Stromal cell of bone marrow (primary cell): ENCODE measurements around the gene TUBGCP5.

Experiments used
- DNase-seq: peaks from one replicate; pipeline ENCODE4 v3.0.0-alpha.2; 2012; ENCODE audit warnings: low read depth

TUBGCP5 gene

GRCh38 chr15:22978691-22979237 lies 60.6 kb downstream of the TUBGCP5 start:
- no peak for DNase-seq

DNA sequence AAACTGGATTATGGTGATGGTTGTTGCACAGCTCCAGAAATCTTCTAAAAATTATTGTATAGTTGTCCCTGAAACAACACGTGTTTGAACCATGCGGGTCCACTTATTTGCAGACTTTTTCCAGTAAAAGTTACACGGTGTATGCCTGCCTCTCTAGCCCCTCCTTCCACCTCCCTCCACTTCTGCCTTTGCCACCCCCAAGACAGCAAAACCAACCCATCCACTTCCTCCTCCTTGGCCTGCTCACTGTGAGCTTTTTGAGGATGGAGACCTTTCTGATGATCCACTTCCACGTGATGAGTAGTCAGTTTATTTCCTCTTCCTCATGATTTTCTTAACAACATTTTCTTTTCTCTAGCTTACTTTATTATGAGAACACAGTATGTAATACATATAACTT lies 64.6 kb downstream of the TUBGCP5 start:
- no peak for DNase-seq

GRCh38 chr15:22973987-22974386 lies 65.4 kb downstream of the TUBGCP5 start:
- DNase-seq, result no peak

DNA sequence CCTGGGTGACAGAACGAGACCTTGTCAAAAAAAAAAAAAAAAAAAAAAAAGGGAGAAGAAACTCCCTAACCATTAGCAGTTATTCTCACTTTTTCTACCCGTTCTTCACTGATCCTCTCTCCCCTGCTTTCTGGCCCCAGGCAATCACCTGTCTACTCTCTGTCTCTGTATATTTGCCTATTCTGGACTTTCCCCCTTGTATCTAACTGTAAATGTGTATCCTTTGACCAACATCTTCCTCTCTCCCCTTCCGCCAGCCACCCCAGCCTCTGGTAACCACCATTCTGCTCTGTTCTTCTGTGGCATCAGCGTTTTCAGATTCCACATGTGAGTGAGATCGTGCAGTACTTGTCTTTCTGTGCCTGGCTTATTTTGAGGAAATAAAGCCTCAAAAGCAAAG lies 66.1 kb downstream of the TUBGCP5 start:
- no peak for DNase-seq

DNA sequence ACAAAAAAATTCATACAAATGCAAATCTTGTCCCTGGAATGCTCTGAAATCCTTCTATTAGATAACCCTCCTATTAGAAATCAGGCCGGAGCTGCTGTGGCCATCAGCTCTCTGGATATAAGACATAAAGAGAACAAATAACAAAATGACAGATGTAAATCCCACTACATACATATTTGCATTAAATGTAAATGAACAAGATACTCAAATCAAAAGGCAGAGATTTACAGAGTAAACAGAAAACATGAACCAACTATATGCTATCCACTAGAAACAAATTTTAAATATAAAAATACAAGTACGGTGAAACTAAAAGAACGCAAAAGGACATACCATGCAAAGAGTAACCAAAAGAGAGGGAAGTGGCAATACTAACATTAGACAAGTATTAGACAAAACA lies 69.9 kb downstream of the TUBGCP5 start:
- DNase-seq, result no peak

GRCh38 chr15:22968366-22968765 lies 71.0 kb downstream of the TUBGCP5 start:
- DNase-seq, result peak; percentile 71

GRCh38 chr15:22967084-22967770 lies 72.1 kb downstream of the TUBGCP5 start:
- DNase-seq, result no peak

DNA sequence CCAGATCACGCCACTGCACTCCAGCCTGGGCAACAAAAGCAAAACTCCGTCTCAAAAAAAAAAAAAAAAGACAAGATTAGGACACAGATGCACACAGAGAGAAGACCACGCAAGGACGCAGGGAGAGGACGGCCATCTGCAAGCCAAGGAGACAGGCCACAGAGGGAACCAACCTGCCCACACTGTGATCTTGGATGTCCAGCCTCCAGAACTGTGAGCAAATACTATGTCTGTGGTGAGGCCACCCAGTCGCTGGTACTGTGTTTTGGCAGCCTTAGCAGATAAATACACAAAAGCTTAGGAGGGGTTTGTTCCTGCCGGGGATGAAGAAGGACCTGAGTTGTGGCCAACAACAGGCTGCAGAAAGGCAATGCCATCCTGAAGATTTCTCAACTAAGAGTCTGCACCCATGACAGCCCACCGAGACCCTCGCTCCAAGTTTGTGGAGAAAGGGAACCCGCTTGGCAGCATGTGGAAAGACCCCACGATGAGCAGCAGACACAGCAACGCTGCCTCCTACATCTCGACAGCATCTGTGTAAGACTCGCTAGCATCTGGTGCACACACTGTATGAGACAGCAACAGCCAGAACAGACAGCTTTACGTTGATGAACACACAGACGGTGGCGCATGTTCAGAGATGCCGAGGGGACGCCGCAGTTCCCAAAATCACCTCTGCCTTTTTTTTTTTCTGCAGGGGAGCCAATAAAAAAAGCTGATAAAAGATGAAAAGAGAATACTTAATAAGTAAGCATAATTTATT lies 72.9 kb downstream of the TUBGCP5 start:
- DNase-seq, result no peak

DNA sequence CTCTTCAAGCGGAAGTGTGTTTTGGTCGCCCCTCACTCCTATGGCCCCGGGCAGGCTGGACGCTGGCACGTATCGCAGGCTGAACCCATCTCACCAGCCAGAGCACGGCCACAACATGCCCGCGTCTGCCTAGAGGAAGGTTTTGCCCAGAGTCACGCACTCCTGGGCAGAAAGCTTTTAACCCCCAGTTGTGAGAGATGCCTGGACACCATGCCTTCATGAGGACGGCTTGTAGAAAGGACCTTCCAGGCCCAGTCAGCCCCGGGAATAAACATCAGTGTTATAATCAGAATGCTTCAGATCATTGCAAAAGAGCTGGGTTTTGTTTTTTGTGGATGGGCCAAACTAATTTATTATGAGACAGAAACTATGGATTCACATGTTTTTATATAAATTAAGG lies 75.7 kb downstream of the TUBGCP5 start:
- no peak for DNase-seq

- no peak for DNase-seq
Measured at GRCh38 chr15:22962611-22963010, 76.8 kb downstream of the TUBGCP5 start.

- no peak for DNase-seq
Measured at GRCh38 chr15:22961762-22962161, 77.6 kb downstream of the TUBGCP5 start.

DNA sequence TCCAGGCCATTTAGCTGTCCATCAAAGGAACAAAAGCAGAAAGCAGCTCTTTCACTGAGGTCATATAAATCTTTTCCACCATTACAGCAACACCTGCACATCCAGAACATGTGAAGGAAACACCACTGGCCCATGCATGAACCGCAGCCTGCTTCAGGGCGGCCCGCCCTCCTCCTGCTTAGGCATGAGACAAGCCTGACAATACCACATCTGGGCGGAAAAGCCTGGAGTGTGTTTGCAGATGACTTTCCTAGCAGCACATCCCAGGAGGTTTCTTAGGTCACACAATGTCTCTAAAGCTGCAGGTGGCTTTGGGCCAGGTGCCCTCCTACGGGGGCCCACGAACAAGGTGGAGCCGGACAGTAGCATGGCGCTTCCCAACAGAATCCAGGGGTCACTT lies 78.8 kb downstream of the TUBGCP5 start:
- DNase-seq, result no peak

- no peak for DNase-seq
Measured at GRCh38 chr15:22960126-22960525, 79.2 kb downstream of the TUBGCP5 start.

DNA sequence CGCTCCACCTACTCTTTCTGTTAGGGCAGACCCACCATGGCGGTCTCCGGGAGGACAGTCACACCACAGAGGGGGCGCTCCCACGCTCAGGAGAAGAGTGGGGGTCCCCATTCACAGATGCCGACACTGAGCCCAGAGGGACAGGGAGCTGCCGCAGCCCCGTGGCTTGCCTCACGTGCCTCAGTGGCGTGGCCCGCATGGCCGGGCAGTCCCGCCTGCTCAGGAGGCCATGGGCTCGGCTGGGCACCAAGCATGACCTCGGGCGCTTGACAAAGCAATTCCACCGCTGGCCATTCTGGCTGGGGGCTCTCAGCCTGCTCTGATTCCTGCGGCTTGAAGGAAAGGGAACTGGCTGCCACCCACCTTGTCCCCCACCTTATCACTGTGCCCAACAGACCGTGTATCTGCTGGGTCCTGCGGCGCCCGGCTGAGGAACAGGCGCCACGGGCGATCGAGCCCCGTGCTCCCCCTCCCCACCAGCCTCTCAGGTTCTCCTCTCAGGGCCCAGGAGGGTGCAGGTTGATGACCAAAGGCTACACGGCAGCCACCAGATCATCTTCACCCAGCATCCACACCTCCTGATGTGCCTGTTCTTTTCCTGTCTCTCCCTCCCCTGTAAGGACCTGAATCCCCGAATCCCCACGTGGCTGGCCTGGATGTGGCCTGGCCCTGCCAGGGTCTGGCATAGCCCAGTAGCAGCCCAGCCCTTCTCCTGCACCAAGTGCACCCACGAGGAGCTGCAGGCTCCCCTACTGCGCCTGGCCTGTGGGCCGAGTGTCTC lies 79.9 kb downstream of the TUBGCP5 start:
- no peak for DNase-seq

- DNase-seq, result no peak
Measured at GRCh38 chr15:22958487-22959280, 80.7 kb downstream of the TUBGCP5 start.

DNA sequence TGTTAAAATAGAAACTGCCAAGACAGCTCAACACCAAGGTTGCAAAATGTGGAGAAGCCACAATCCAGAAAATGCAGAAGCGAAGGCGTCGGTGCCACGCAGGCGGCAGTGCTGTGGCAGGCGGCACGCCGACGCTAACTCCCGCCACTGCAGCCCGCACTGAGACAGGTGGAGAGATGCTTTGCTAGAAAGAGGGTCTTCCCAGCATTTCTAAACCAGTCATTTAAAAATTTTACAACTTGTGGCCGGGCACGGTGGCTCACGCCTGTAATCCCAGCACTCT lies 82.5 kb downstream of the TUBGCP5 start:
- DNase-seq, result no peak

DNA sequence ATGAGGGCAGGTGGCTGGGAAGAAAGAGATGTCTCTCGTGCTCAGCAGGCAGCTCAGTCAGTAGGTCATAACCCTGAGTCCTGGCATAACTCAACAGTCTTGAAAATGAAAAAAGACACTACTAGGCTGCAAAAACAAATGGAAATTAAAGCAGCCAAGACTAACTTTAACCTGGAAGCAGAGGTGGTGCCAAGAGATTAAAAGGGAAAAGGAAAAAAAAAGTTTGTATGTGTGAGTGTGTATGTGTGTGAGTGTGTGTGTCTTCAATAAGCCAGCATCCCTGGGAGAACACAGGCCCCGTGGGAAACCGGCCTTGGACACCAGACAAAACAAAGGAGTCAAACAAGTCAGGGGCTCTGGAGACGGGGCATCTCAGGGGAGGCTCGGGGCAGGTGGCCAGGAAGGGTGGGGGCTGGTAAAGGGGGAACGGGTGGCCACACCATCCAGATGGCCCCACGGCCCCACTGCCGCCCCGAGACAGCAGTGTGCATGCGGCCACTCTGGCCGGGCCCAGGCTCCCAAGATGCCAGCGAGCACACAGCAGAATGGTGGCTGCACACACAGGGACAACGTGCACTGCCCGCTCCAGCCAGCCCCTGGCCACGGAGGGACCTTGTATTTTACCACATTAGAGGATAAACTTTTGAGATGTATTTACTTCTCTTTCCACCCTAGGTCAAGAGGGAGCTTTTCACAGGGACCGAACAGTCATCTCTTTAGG lies 83.0 kb downstream of the TUBGCP5 start:
- DNase-seq, result no peak

DNA sequence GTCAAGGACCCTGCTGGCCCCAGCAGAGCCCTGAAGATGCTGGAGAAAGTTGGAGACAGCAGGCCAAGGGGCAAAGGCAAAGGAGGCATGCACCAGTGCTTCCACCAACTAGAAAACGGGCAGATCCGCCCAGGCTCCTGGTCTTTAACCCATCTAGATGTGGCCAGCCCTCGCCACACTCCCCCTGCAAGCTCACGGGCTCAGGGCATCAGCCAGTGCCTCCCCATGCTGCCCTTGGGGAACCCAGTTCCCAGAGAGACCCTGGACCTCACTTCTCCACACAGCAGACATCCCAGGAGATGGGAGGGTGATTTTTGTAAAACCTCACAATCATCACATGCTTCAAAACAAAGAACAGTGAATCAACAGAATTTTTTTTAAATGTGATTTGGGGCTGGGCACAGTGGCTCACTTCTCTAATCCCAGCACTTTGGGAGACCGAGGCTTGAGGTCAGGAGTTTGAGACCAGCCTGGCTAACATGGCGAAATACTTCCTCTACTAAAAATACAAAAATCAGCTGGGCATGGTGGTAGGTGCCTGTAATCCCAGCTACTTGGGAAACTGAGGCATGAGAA lies 83.7 kb downstream of the TUBGCP5 start:
- no peak for DNase-seq

DNA sequence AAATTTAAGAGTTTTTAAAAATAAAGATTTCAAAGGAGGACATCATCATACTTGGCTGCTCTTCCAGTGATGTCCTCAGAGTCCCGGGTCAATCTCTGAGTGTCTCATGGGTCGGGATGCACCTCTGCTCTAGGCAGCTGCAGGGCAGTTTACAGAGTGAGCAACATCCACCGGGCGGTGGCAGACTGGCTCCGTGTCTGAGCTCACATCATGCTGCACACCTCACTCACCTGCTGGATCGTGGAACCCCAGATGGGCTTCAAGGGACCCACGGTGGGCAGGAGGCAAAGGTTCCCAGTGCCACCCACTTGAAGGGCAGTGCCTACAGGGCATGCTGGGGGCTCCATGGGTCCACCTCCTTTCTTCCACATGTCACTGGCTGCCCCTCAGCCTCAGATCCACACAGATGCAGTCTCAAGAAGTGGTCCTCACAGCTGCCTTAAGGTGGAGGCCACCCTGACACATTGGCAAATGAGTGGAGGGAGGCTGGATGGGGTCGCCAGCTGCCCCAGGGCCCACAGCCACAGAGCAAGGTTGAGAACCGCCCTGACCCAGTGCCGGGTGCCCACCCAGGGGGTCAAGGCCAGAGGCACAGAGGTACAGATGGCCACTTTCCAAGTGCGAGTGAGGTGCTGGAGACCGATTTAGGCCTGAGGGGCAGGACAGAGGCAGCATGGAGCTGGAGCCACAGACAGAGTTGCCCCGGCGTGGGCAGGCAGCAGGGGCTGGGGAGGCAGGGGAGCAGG lies 84.4 kb downstream of the TUBGCP5 start:
- no peak for DNase-seq

GRCh38 chr15:22954326-22954725 lies 85.0 kb downstream of the TUBGCP5 start:
- DNase-seq, result no peak
